Measurements from ENCODE around the gene OR10G2. TPM values are rescaled to one million over a fixed set of nuclear protein-coding genes. Genes with fewer than 3 reads are reported as not detected.

Gene OR10G2
- total and polyA plus RNA-seq, 2 donors (not counting 1 experiment from before 2014, with no cell fraction given), result not detected

DNA sequence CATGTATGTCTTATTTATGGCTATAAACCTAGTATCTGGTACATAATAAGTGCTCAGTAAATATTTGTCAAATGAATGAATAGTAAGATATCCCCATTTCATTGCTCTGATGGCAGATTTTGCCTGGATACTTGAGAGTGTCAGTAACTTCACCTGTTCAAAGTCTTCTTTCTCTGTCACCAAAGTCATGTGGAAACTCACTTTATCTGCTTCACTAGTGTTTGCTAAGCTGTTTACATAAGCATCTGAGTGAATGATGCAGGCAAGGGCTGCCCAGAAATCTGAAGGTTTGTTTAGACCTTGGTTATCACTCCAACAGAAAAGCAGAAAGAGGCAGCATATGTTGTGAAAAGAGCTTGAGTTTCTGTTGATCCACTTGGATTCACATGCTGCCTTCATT is 34.5 kb upstream of the OR10G2 start:
- Histone ChIP-seq H4K20me1 (ENCODE audit: control insufficient read depth, extremely low read depth, insufficient read depth, low read length) (no peaks in the 10 kb centered on the region), H3K4me1 (ENCODE audit: control insufficient read depth, extremely low read depth, insufficient read depth, low read length) (no peaks in the 10 kb centered on the region), H3K27me3 (ENCODE audit: control insufficient read depth, insufficient read depth, low read length) (no peaks in the 10 kb centered on the region), H3K27ac (ENCODE audit: insufficient read depth, low read length) (no peak overlapping the region), H3K4me2 (ENCODE audit: extremely low read depth, insufficient read depth, low read length) (no peak overlapping the region), H3K4me3 (replicated peaks in 1 of 4; ENCODE audit: control extremely low read depth in 1 of 4, insufficient read depth in 1 of 4, low read depth in 3 of 4, low read length in 4 of 4) (no peak overlapping the region), H3K36me3 (ENCODE audit: control insufficient read depth, insufficient read depth, low read length) (no peaks in the 10 kb centered on the region), H3K9me3 (ENCODE audit: control insufficient read depth, insufficient read depth, low read depth, low read length) (no peaks in the 10 kb centered on the region), H2AFZ (ENCODE audit: low read length) (no peak overlapping the region), H3K9ac (ENCODE audit: insufficient read depth, low read length) (no peak overlapping the region), H3K79me2 (ENCODE audit: control insufficient read depth, insufficient read depth, low read length) (no peaks in the 10 kb centered on the region)
- TF ChIP-seq EZH2 (IDR thresholded peaks at IDR 0.05; ENCODE audit: low read length, missing control alignments) (no peak), CTCF (conservative IDR thresholded peaks at IDR 0.05 in 1 of 2, IDR thresholded peaks at IDR 0.05 in 1 of 2; ENCODE audit: low read depth in 1 of 2, low read length in 2 of 2) (no peak)
- no peak for DNase-seq (ENCODE audit: low read depth in 2 of 2)

- Histone ChIP-seq H3K4me2 (ENCODE audit: extremely low read depth, insufficient read depth, low read length) (no peak overlapping the region), H3K4me3 (replicated peaks in 1 of 4; ENCODE audit: control extremely low read depth in 1 of 4, insufficient read depth in 1 of 4, low read depth in 3 of 4, low read length in 4 of 4) (no peak overlapping the region), H3K27ac (ENCODE audit: insufficient read depth, low read length) (no peak overlapping the region), H3K27me3 (ENCODE audit: control insufficient read depth, insufficient read depth, low read length) (no peaks in the 10 kb centered on the region), H3K9ac (ENCODE audit: insufficient read depth, low read length) (no peak overlapping the region), H3K79me2 (ENCODE audit: control insufficient read depth, insufficient read depth, low read length) (no peaks in the 10 kb centered on the region), H3K36me3 (ENCODE audit: control insufficient read depth, insufficient read depth, low read length) (no peaks in the 10 kb centered on the region), H2AFZ (ENCODE audit: low read length) (no peak overlapping the region), H3K9me3 (ENCODE audit: control insufficient read depth, insufficient read depth, low read depth, low read length) (no peaks in the 10 kb centered on the region), H3K4me1 (ENCODE audit: control insufficient read depth, extremely low read depth, insufficient read depth, low read length) (no peaks in the 10 kb centered on the region), H4K20me1 (ENCODE audit: control insufficient read depth, extremely low read depth, insufficient read depth, low read length) (no peaks in the 10 kb centered on the region)
- DNase-seq (ENCODE audit: low read depth in 2 of 2), result no peak
- TF ChIP-seq EZH2 (IDR thresholded peaks at IDR 0.05; ENCODE audit: low read length, missing control alignments) (no peak), CTCF (conservative IDR thresholded peaks at IDR 0.05 in 1 of 2, IDR thresholded peaks at IDR 0.05 in 1 of 2; ENCODE audit: low read depth in 1 of 2, low read length in 2 of 2) (no peak)
Observed at GRCh38 chr14:21668377-21668776, 33.6 kb upstream of the OR10G2 start.

DNA sequence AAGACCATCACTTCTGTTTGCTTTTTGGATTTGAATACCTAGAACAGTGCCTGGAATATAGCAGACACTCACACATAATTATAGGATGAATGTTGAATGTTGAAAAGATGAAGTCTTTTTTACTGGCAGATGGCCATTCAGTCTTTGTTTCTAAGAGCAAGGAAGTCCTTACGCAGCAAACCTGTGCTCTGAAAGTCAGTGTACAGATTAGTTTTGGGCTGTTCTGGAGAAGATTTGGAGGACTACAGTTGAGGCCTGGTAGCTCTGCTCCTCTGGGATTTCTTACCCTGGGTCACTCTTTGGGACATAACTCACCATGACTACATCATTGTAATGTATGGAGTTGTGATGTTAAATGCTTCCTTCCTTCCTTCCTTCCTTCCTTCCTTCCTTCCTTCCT is 22.2 kb upstream of the OR10G2 start:
- Histone ChIP-seq H3K27me3 (ENCODE audit: control insufficient read depth, insufficient read depth, low read length) (no peaks in the 10 kb centered on the region), H3K27ac (ENCODE audit: insufficient read depth, low read length) (no peak overlapping the region), H2AFZ (ENCODE audit: low read length) (no peak overlapping the region), H3K4me1 (ENCODE audit: control insufficient read depth, extremely low read depth, insufficient read depth, low read length) (no peaks in the 10 kb centered on the region), H3K79me2 (ENCODE audit: control insufficient read depth, insufficient read depth, low read length) (no peaks in the 10 kb centered on the region), H3K9ac (ENCODE audit: insufficient read depth, low read length) (no peak overlapping the region), H4K20me1 (ENCODE audit: control insufficient read depth, extremely low read depth, insufficient read depth, low read length) (no peaks in the 10 kb centered on the region), H3K36me3 (ENCODE audit: control insufficient read depth, insufficient read depth, low read length) (no peaks in the 10 kb centered on the region), H3K4me3 (replicated peaks in 1 of 4; ENCODE audit: control extremely low read depth in 1 of 4, insufficient read depth in 1 of 4, low read depth in 3 of 4, low read length in 4 of 4) (no peak overlapping the region), H3K9me3 (ENCODE audit: control insufficient read depth, insufficient read depth, low read depth, low read length) (no peaks in the 10 kb centered on the region), H3K4me2 (ENCODE audit: extremely low read depth, insufficient read depth, low read length) (no peak overlapping the region)
- no peak for DNase-seq (ENCODE audit: low read depth in 2 of 2)
- TF ChIP-seq CTCF (conservative IDR thresholded peaks at IDR 0.05 in 1 of 2, IDR thresholded peaks at IDR 0.05 in 1 of 2; ENCODE audit: low read depth in 1 of 2, low read length in 2 of 2) (no peak), EZH2 (IDR thresholded peaks at IDR 0.05; ENCODE audit: low read length, missing control alignments) (no peak)
